Stimulated activated CD4-positive, alpha-beta T cell treated with anti-CD3 and anti-CD28 coated beads, Interleukin-12 subunit alpha, Interleukin-12 subunit beta, amount 100 ng/mL, for 4 hours (primary cell): Measurements from ENCODE around the gene GLRX5.
"Not testable (repeated sequence)": the region's sequence is repeated elsewhere in the genome, so short reads cannot be mapped to it uniquely, and the experiment has no call there.

Source experiments
- DNase-seq: peaks from one replicate; pipeline ENCODE4 v3.0.0-alpha.2; 2020

Gene GLRX5

GRCh38 chr14:95499354-95499750, 35.5 kb upstream of the GLRX5 start:
- DNase-seq = no peak

GRCh38 chr14:95500201-95500681, 34.6 kb upstream of the GLRX5 start:
- DNase-seq = no peak

- no peak for DNase-seq
Observed at GRCh38 chr14:95500772-95501401, 34.0 kb upstream of the GLRX5 start.

- no peak for DNase-seq
Observed at GRCh38 chr14:95502381-95502950, 32.4 kb upstream of the GLRX5 start.

GRCh38 chr14:95503365-95504134, 31.3 kb upstream of the GLRX5 start:
- no peak for DNase-seq

- no peak for DNase-seq
Observed at GRCh38 chr14:95504135-95505029, 30.5 kb upstream of the GLRX5 start.

GRCh38 chr14:95505030-95505589, 29.7 kb upstream of the GLRX5 start:
- no peak for DNase-seq

GRCh38 chr14:95507174-95507573, 27.7 kb upstream of the GLRX5 start:
- no peak for DNase-seq

GRCh38 chr14:95507701-95508103, 27.1 kb upstream of the GLRX5 start:
- no peak for DNase-seq

- DNase-seq = no peak
Observed at GRCh38 chr14:95508377-95508776, 26.5 kb upstream of the GLRX5 start.

- DNase-seq = no peak
Observed at GRCh38 chr14:95509495-95509894, 25.4 kb upstream of the GLRX5 start.

GRCh38 chr14:95510344-95510743, 24.5 kb upstream of the GLRX5 start:
- DNase-seq = not testable (repeated sequence)

- no peak for DNase-seq
Observed at GRCh38 chr14:95510804-95511203, 24.0 kb upstream of the GLRX5 start.

- DNase-seq = no peak
Observed at GRCh38 chr14:95511687-95512086, 23.2 kb upstream of the GLRX5 start.

GRCh38 chr14:95513291-95513690, 21.6 kb upstream of the GLRX5 start:
- no peak for DNase-seq

GRCh38 chr14:95514131-95515079, 20.4 kb upstream of the GLRX5 start:
- DNase-seq = no peak

GRCh38 chr14:95515080-95515489, 19.8 kb upstream of the GLRX5 start:
- no peak for DNase-seq

- peak; percentile 76 for DNase-seq
Observed at GRCh38 chr14:95515596-95516552, 19.0 kb upstream of the GLRX5 start.

- peak; percentile 45 for DNase-seq
Observed at GRCh38 chr14:95516554-95517181, 18.2 kb upstream of the GLRX5 start, which contains the start of gene SYNE3. TSS of gene SYNE3 (minus strand) at chr14:95516650. CDS start at chr14:95475821, 40,829 bp downstream.
